HL-60/S4 treated with phorbol 12-myristate 13-acetate at 8.2 ng/mL for 4 days and 3 days (cell line): ENCODE results near the gene SMTNL1.

Experiments
- in situ Hi-C: fragments of 300-500 bp; cut with MboI; formaldehyde crosslinking; loops from 2 replicates; pipeline ENCODE4 v1.15.0; 2022; ENCODE audit warnings: low sequenced_read_pairs

Gene SMTNL1, protein sequence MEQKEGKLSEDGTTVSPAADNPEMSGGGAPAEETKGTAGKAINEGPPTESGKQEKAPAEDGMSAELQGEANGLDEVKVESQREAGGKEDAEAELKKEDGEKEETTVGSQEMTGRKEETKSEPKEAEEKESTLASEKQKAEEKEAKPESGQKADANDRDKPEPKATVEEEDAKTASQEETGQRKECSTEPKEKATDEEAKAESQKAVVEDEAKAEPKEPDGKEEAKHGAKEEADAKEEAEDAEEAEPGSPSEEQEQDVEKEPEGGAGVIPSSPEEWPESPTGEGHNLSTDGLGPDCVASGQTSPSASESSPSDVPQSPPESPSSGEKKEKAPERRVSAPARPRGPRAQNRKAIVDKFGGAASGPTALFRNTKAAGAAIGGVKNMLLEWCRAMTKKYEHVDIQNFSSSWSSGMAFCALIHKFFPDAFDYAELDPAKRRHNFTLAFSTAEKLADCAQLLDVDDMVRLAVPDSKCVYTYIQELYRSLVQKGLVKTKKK

DNA sequence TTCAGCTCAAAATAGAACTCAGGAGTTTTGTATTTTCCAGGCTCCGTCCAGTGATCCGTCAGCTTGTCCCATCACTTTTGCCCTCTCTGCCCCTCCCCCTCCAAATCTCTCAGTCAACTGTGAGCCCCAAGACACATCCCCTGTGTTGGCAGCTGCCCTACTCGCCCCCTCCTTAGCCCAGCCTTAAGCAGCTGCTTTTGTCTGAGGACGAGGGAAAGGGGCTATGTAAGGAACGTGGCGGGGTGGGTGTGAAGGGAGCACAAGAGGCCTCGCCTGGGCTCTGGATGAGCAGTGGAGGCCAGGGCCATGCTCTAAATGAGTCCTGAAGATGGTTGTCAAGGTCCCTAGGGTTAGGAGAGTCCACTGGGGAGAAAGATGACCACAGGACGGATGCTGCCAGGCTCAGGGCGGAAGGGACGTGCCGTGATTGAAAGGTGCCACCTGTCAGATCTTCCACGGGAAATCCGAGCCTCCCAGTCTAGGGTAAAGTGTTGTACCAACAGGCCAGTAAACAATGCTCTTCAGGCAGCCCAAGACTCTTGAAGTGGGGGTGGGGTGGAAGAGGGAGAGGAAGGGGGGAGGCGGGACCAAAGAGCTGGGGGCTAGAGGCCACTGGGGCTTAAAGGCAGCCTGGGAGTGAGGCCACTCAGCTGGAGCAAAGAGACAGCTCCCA lies at the start of gene SMTNL1:
TSS of gene SMTNL1 (plus strand) at position 649 of the 673 bp plus-strand sequence. CDS start 5,048 bp downstream, outside the sequence.
- in situ Hi-C loops = loop anchor here (25.0 kb wide), 1 partner anchor 200 kb away; the partner anchor contains the start of genes P2RX3 and SSRP1

DNA sequence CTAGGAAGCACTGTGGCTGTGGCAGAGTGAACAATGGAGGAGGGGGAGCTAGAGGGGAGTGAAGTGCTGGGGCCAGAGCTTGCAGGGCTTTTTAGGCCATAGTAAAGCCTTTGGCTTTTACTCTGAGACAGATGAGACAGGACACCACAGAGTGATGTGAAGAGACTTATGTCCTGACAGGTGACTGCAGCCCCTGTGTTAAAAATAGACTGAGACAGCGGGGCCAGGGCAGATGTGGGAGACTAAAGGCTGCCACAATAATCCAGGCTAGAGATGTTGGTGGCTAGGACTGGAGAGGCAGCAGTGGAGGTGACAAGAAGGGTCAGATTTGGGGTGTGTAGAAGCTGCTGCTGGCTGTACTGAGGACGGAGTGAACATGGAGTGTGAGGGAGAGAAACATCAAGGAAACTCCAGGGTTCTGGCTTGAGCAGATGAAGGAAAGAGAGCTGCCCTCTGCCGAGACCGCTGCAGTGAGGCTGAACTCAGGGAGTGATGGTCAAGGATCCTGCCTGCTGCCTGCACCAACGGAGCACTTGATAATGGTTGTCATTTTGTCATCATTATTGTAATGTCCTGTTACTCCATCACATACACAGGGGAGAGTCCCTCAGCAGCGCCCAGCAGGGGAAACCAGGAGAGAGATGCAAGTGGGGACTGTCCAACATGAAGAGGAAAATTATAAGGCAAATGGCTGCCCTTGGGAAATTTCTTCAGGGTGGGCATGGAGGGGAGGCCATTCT lies 49.3 kb upstream of the SMTNL1 start:
- in situ Hi-C loops = no loop called here

DNA sequence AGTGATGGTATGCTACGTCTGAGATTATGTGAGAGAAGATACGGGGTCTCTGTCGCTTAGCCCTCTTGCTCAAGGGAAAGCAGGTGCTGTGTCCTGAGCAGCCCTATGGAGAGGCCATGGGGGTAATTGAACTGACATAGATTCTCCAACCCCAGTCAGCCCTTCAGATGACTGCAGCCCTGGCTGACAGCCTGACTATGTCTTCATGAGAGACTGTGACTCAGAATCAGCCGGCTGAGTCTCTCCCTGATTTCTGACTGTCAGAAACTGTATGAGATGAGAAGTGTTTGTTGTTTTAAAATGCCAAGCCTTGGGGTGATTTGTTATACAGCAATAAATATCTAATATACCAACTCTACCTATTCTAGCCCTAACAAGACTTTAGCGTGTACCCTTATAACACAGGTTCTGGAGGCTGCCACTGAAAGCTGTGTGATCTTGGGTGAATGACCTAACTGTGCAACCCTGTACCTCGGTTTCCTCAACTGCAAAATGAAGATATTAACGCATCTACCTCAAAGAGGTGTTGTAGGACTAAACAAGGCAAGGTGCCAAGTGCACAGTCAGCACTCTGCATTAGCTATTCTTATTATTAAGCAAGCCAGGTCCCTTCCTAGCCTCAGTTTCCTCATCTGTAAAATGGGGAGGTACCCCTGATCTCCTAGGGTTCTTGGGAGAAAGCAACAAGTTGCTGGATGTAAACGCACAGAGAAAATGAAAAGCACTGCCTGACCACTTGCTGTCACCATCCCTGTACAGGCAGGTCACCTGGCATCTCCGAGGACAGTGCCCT lies 46.7 kb upstream of the SMTNL1 start:
- in situ Hi-C loops = no loop called here

DNA sequence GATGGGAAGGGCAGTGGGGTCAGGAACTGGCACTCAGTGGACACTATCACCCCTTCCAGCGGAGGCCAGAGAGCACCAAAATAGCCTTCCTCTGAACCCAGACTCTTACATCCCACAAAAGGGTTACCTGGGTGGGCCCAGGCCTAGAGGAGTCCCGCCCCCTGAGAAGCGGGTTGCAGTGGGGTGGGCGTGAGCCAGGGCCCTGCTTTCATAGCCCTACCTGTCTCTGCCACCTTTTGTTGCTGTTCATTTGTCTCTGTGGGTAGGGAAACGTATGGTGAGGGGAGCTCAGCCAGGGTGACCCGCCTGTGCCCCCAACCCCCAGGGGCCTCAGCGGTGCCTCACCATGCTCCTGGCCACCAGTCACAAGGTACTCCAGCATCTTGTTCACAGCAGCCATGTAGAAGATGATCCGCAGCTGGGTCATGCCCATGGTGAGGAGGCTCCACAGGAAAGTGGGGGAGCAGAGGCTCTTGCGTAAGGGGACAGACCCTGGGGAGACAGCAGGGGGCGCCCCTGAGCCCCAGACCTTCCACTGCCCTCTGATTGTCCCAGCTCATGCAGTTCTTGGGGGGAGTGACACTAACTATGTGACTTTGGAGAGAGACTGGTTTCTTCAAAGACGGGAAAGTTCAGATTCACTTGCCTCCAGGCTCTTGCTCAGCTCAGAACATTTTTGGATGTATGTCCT lies 45.9 kb upstream of the SMTNL1 start:
- in situ Hi-C loops = no loop called here

DNA sequence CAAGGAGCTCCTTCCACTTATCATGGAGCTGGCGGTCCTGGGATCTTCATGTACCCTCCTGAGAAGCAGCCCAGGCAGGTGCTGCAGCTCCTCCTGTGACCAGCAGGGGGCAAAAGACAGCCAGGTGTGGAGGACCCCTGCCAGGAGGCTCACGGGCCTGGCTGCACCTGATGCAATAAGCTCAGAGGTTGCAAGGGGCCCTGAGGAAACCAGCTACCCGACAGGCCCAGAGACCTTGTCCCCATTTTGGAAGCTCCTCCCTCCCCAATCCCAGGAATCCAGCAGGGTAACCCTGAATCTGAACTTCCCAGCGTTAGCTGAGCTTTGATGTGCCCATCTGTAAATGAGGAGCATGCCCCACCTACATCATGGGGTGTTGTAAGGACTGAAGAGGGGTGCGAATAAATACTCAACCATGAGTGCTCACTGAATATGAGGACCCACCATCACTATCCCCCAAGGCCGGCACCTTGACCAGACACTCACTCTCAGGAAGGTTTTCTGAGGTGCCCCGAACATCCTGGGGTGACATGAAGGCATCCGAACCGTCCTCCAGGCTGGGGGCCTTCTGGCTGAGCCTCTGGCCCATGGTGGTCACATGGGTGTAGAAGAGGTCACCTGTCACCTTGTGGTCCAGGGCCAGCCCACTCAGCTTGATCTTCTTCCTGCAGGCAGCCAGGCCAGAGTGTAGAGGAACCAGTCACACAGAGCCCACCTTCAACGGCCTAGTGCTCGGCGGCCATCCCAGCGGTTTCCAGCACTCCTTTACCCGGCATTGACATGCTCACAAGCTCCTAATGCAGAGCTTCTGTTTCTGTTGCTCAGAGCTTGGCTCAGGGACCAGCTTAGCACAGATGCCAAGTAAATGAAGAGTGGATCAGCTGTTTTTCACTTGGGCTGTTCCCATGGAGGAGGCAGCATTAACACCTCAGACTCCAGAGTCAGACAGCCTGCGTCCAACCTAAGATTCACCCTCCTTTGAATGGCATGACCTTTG lies 43.6 kb upstream of the SMTNL1 start:
- in situ Hi-C loops = no loop called here

DNA sequence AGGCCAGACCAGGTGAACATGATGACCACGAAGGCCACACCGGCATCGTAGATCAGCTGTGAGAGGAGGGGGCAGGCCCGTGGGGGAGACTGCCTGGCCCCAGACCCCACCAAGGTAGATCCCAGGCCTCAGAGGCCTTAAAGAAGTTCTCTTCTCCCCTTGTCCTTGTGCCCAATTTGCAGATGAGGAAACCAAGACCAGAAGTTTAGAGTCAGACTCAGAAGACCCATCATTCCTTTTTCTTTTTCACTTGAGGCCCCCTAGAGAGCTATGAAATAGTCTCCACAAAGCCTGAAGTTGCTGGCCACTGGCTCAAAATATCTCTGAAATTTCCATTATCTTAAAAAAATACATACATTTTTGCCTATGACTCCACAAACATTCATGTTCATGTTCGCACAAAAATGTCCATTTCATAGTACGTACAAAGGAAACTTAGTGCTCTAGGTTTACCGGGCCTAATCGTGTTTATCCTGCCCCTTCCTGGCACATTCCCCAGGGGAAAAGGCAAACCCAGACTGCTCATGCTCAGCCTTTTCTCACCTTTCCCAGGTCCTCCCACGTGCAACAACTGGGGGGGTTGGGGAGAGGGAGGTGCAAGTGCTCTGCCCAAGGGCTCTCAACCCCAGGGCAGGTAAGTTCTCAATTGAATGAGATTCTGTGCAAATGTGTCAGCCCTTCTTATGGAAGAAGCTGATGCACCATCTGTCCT lies 41.1 kb upstream of the SMTNL1 start:
- in situ Hi-C loops = no loop called here

DNA sequence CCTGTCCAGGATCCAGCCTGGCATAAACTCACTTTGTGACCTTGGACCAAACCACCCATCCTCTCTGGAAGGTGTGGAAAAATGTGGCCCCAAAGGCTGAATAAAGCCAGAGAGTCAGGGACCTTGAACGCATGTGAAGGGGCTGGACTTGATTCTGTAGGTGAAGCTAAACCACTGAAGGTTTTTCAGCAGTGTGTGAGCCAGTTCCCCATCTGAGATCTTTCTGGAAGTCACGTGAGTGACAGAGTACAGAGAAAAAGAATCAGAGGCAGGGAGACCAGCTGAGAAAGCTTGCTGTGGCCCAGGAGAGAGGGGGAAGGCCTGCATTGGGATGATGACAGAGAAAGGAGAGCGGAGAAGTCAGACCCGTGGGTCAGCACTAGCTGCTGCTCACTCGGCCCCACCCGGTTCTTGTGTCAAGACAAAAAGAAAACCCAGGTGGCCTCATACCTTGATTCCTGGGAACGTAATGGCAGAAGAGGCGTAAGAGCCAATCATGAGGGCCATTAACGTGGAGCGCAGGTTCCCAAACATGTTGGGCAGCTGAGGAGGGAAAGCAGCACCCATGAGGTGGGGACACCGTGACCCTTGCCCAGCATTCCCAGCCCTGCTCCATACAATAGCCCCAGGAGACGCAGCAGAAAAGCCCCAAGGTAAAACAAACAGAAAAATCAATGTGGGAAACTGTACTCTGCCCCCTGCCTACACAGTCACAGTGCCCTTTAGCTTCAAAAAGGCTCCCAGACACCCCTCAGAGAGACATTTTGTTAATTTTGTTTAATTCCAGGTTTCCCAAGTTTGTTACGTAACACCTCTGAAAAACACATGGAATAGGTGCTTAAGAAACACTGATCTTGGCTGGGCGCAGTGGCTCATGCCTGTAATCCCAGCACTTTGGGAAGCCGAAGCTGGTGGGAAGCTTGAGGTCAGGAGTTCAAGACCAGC lies 39.8 kb upstream of the SMTNL1 start:
- in situ Hi-C loops = no loop called here

DNA sequence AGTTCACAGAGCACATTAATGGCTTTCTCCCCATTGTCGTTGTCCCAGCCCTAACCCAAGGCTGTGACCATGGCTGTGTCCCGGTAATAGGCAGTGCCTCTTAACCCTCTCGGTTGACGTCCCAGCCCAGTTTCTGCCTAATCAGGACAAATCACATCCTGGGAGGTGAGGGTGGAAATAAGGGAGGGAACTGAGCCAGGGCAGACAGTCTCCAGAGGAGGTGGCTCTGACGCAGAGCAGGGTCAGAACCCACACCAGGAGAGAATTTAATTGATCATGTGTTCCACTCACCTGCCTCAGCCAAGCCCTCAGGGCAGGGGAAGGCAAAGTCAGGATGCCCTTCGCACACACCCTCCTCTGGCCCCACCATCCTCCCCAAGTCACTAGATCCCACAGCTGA lies 38.9 kb upstream of the SMTNL1 start:
- in situ Hi-C loops = no loop called here

DNA sequence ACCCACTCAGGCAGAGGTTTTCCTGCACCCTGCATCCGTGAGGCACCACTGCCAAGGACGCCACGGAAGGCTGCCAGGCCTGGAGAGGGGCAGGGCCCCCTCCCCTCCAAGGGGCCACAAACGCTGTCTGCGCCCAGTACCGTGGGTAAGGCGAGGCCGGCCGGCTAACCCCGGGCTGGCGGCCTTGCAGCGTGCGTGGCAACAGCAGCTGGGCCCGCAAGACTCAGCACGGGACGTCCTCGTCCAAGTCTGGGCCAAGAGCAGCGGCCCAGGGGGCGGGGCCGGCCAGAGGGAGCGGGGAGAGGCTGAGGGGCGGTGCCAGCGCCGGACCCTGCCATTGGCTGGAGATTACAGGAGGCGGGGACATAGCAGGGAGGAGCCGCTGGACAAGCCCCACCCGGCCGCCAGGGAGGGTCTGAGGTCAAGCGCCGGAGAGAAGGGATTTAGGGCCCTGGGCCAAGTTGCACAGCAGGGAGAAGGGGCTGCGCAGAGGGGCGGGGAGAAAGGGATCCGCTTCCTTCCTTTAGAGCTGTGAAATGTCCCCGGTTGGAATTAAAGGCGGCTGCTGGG lies 37.9 kb upstream of the SMTNL1 start:
- in situ Hi-C loops = no loop called here

DNA sequence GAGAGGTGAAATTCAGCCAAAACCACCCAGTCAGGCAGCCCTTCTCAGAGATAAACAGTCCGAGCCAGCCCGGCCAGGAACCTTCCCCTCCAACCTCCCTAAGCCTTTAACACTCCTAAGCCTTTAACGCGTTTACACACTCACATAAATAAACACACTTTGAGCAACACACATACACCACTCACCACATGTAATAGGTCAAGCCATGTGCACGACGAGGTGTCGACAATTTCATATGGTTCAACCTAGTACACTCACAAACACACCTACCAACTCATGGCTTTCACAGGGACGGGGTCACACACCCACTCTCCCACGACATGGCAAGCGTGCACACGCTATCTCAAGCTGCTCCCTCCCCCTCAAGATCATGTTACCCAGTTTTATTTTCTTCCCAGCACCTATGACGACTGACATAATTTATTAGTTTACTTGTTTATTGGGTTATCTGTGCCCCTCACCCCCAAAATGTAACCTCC lies 37.4 kb upstream of the SMTNL1 start:
- in situ Hi-C loops = no loop called here

DNA sequence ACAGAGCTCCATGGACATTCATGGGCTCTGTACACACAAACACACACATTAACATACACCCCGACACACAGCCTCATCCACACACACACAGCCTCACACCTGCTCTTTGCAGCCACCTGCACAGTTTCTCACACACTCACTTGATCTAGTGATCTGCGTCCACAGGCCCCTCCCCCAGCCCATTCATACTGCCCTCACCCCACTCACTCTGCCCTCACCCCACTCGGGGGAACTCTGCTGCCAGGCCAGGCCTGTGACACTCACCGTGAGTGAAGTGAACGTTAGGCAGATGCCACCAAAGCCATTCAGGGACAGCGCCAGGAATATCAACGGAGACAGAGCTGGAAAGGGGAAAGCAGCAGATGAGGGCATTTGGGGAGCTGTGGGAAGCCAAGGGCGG lies 36.9 kb upstream of the SMTNL1 start:
- in situ Hi-C loops = no loop called here

DNA sequence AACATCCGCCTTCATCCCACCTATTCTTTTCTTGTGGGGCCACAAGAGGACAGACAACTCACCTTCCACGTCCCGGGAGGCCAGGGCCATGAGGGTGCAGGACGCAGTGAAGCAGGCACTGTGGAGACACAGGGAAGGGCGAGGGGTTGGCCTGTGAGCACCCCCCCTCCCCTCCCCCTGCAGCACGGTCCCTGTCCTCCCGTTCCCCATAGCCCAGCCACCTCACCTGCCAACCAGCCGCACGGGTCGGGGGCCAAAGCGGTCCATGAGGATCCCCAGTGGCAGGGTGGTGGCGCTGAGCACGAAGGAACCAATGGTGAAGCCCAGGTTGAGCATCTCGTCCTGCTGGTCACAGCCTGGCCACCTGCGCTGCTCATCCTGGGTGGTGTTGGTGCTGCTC lies 36.5 kb upstream of the SMTNL1 start:
- in situ Hi-C loops = no loop called here

DNA sequence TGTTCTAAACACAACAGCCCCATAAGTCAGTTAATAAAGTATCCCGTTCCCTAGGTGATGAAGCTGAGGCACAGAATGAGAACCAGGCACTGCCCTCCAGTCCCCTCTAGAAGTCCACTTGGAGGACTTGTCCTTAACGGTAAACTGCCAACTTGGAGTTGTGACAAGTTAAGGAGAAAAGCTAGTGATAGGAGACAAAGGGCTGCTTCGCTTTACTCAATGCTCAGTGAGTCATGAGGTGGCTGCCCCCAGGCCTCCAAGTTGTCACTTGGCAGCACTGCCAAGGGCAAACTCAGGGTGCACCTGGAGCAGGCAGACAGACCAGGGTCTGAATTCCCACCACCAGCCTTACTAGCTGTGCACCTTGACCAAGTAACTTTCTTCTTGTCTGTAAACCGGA lies 35.4 kb upstream of the SMTNL1 start:
- in situ Hi-C loops = no loop called here

DNA sequence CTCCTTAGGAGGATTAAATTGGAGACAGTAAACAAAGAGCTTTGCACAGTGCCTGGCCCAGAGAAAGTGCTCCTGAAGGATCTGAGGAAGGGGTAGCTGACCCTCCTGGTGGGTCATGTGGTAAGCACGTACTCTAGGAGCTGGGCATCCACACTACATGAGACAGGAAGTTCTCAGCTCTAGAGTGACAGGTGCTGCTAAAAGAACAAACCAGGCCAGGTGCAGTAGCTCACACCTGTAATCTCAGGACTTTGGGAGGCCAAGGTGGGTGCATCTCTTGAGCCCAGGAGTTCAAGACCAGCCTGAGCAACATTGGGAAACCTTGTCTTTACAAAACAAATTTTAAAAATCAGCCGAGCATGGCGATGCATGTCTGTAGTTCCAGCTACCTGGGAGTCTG lies 35.0 kb upstream of the SMTNL1 start:
- in situ Hi-C loops = no loop called here

DNA sequence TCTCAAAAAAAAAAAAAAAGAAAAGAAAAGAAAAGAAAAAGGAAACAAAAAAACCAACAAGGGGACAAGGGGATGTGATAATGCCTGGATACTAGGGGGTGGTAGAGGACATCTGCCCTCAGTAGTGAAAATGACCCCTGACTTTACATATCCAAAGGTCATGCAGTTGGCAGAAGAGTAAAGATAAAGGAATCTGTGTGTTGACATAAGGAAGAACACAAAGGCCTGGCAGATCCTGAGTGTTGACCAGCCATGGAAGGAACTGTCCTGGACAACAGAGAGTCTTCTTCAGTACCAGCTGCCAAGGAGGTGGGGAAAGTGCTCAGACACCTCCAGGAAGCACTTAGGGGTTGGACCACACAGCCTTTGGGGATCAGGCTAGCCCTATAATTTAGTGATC lies 34.5 kb upstream of the SMTNL1 start:
- in situ Hi-C loops = no loop called here

DNA sequence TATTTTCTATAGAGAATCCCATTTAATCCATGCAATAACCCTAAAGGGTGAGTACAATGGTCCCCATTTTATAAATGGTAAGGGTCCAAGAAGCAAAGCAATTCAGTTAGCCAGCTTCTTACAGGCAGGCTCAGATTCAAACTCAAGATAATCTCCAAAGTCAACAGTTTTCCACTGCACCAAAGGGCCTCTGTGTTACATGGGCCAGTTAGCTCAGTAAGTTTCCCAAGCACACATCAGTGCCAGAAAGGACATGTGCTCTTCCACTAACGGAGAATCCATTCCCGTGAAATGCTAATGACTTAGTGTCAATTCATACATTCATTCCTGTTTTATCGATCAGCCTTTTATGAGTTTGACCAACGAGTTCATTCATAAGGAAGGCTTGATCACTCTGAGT lies 32.9 kb upstream of the SMTNL1 start:
- in situ Hi-C loops = no loop called here

DNA sequence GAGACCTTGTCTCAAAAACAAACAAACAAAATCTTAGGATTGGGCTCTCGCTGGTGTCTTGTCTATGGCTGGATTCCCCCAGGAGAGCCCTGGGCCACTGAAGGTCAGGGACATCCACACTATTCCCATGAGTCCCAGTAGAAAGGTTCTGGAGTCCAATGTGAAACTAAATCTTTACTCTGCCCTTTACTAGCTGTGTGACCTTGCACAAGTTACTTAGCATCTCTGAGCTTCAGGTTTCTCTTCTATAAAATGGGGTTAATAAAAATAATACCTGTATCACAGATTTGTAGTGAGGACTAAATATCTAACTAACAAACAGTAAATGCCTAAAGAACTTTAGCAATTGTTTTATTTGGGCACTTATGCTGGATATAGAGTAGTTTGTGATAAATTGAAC lies 30.9 kb upstream of the SMTNL1 start:
- in situ Hi-C loops = no loop called here
